GM13976 (cell line): Measurements from ENCODE around the gene IZUMO4.

Source experiments
- DNase-seq: peaks from one replicate; pipeline ENCODE4 v3.0.0; 2012; ENCODE audit warnings: low spot score
- in situ Hi-C: fragments of 300-500 bp; cut with MboI; formaldehyde crosslinking; loops from one replicate; pipeline ENCODE4 v1.12.0; 2022; ENCODE audit warnings: low sequenced_read_pairs, mixed read lengths, inconsistent platforms; ENCODE audit not compliant: unreplicated experiment
- TF ChIP-seq, protein P1 (sequence below): IDR thresholded peaks from 2 replicates; pipeline ENCODE4 v1.5.1; 2012; ENCODE audit warnings: borderline replicate concordance, mild to moderate bottlenecking; ENCODE audit not compliant: insufficient read depth; ENCODE audit errors: extremely low read depth, missing control alignments, control extremely low read depth

The IZUMO4 gene

DNA sequence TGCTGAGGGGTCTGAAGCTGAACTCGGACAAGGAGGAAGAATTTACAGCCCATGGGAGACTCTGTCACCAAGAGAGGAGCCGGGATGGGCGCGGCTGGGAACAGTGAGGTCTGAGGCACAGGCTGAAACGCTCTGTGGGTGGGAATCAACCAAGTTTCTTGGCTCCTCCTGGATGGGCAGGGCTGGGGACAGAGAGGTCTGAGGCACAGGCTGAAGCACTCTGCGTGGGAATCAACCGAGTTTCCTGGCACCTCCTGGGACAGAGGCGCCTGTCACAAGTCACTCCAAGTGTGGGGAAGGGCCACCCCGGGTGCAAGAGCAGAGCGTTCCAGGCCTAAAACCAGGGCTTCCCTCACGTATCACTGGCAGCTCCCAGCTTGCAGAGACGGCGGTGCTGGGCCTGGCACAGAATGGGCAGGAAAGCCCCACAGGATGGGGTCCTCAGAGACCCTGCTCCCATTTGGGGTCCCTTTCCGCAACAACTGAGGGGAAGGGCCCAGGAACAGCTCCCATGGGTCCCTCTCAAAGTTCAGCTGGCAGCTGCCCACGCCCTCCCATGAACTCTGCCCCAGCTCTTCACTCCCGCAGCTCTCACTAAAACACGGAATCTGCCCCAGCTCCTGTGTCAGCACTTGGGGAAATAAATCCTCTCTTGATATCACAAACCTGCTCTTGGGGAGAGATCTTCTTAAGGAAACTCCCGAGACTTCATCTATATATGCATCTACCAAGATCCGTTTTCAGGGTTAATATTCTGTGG is 36.2 kb downstream of the IZUMO4 start:
- TF ChIP-seq, protein P1, sequence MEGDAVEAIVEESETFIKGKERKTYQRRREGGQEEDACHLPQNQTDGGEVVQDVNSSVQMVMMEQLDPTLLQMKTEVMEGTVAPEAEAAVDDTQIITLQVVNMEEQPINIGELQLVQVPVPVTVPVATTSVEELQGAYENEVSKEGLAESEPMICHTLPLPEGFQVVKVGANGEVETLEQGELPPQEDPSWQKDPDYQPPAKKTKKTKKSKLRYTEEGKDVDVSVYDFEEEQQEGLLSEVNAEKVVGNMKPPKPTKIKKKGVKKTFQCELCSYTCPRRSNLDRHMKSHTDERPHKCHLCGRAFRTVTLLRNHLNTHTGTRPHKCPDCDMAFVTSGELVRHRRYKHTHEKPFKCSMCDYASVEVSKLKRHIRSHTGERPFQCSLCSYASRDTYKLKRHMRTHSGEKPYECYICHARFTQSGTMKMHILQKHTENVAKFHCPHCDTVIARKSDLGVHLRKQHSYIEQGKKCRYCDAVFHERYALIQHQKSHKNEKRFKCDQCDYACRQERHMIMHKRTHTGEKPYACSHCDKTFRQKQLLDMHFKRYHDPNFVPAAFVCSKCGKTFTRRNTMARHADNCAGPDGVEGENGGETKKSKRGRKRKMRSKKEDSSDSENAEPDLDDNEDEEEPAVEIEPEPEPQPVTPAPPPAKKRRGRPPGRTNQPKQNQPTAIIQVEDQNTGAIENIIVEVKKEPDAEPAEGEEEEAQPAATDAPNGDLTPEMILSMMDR, result no peak
- in situ Hi-C loops, result no loop called here
- DNase-seq, result no peak

DNA sequence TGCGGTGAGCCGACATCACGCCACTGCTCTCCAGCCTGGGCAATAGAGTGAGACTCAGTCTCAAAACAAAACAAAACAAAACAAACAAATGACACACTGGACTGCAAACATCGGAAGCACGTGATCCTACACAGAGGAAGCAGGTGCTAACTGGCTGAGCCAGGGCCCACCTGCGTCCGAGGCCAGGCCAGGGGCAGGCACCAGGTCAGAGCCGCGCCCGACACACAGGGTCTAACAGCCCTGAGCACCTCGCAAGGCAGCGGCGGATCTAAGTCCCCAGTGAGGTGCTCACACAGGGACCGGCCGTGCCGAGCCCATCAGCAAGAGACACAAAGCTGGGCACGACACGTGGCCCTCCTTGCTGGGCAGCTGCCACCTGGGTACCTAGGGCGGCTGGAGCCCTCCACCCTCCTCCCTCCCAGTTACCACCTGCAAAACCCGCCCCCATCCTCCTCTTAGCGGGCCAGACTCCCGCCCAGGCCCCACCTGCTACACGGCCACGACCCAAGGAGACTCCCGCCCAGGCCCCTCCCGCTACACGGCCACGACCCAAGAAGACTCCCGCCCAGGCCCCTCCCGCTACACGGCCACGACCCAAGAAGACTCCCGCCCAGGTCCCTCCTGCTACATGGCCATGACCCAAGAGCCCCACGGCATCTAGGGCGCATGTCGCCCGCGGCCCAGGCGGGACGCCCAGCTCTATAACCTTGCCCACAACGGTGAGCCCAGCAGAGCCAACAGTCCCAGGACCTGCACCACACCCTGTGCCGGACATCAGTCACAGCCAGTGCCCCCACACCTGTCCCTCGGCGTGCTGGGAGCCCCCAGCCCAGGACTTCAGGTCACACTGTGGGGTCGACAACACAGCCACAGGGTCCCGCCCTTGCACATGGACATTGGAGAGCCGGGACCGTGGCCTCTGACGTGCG is 39.0 kb downstream of the IZUMO4 start:
- TF ChIP-seq, protein P1, result no peak
- DNase-seq, result no peak
- in situ Hi-C loops, result no loop called here

DNA sequence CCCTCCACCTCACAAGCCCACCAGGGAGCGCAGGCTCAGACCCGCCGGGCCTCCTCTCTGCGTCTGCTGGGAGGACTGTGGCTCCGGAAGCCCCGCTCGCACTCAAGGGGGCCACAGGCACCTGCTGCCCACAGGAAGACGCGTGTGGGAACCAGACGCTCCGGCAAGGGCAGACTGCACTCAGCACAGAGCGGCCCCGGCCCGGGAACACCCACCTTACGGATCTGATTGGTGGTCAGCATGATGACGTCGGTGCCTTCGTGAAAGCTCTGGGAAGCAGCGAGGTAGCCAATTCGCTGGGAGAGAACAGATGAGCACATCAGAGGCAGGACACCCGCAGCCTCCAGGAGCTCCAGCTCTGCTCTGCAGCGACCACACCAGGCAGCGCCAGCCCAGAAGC is 40.1 kb downstream of the IZUMO4 start:
- DNase-seq, result no peak
- in situ Hi-C loops, result no loop called here
- TF ChIP-seq, protein P1, result no peak

DNA sequence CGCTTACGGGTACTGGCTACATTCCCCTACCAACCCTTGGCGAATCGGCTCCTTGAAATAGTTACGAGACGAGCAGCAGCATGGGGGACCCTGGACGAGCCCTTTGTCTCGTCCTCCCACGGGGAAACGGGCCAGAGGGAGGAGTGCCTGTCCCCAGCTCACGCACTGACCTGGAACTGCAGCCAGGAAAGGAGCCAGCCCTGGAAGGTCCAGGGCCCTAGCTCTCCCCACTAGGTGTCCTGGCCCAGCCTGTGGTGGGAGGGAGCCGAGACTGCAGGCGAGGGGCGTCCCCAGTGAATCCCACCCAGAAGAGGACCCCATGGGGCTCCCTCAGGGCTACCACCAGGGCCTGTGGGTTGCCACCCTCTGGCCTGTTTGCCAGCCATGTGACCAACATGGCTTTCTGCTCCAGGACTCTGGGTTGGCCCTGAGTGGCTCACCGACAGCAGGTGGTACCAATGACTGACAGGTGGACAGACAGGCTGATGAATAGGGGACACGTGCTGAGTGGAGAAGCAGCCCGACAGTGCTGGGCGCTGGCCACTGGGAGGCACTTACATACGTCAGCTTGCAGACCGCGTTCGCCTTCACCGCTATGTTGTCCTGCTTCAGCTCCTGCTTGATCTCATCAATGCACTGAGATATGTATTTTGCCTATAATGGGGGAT is 41.5 kb downstream of the IZUMO4 start:
- DNase-seq, result no peak
- TF ChIP-seq, protein P1, result no peak
- in situ Hi-C loops, result no loop called here

DNA sequence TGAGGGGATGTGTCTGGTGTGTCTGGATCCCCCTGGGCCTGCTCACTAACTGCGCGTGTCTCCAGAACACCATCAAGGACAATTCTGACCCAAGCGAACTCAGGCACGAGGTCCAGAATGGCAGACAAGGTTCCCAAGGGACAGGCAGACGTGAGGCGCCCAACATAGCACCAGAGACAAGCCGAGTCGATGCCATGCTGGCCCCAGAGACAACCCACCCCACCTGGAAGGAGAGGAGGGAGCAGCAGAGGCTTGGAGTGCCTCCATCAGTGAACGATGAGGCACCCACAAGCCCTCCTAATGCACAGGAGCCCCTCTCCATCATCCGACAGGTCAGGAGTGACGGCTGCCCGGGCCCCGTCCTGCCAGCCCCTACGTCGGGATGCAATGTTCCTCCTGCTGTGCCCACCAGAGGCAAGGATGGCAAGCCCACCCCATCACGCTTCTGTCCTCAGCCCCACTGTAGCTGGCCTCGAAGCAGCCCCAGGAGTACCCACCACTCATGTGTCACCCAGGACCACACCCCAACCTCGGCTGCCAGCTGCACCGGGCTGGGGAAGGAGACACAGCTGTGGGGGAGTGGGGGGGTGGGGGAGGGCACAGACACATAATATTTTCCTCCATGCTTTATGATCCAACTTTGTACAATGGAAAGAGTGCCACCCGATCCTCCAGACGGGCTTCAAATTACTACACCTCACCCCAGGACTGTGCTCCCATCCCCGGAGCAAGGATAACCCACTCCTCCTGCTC is 42.8 kb downstream of the IZUMO4 start:
- in situ Hi-C loops, result no loop called here
- DNase-seq, result no peak

More for the DNA sequence above, 42.8 kb downstream of the IZUMO4 start:
- TF ChIP-seq, protein P1, result no peak
